ENCODE data around the gene GINS1.

GRCh38 chr20:25481235-25481917 is 73.9 kb downstream of the GINS1 start:
- TF ChIP-seq CEBPB (IDR thresholded peaks at IDR 0.05) (no peak), TEAD4 (IDR thresholded peaks at IDR 0.05) (no peak), EP300 (IDR thresholded peaks at IDR 0.05; ENCODE audit: borderline replicate concordance) (no peak), CREB1 (IDR thresholded peaks at IDR 0.05; ENCODE audit: low read depth) (no peak), REST (IDR thresholded peaks at IDR 0.05; ENCODE audit: low read depth) (no peak), USF1 (IDR thresholded peaks at IDR 0.05) (no peak), RAD21 (IDR thresholded peaks at IDR 0.05; ENCODE audit: low read depth) (no peak), MAX (IDR thresholded peaks at IDR 0.05) (no peak), YY1 (IDR thresholded peaks at IDR 0.05; ENCODE audit: low read depth) (no peak), NFIC (IDR thresholded peaks at IDR 0.05) (no peak), TAF1 (IDR thresholded peaks at IDR 0.05; ENCODE audit: low read depth) (no peak), FOXM1 (IDR thresholded peaks at IDR 0.05; ENCODE audit: borderline replicate concordance, low read depth) (no peak), EGR1 (IDR thresholded peaks at IDR 0.05) (no peak), ZBTB7A (IDR thresholded peaks at IDR 0.05; ENCODE audit: low read depth) (no peak)

All from Ishikawa (cell line).